ENCODE results near the gene APOA4. TPM values are rescaled to one million over a fixed set of nuclear protein-coding genes. Genes with fewer than 3 reads are reported as not detected.

Gene APOA4
- total RNA-seq, 1 donor from 2014 or later = not detected

DNA sequence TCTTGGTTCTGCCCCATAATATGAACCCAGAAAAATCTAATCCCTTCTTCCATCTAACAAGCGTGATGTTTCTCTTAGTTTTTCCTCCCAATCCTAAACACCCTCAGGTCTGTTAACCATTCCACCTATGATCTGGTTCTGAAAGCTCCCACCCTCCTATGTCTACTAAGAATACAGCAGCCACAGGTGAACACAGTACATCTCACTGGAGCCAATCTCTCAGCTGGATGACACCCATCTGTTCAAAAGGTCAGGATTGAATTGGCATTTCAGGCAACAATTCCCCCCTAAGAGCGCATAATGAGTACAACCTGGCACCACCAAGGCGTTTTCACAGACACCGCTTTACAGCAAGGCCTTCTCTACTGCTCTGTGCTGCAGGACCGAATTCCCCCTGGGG is 33.3 kb upstream of the APOA4 start:
- Mint-ChIP-seq H3K4me1 (no peaks in the 10 kb centered on the region), H3K4me3 (no peak overlapping the region), H3K36me3 (ENCODE audit: low read depth) (peaks cover 27% of the 10 kb centered on the region), H3K27me3 (ENCODE audit: low read depth) (no peaks in the 10 kb centered on the region), H3K9me3 (no peaks in the 10 kb centered on the region), H3K27ac (ENCODE audit: unreplicated experiment) (no peak overlapping the region)
- DNase-seq (ENCODE audit: low read depth, low spot score) = no peak
- TF ChIP-seq, protein P1, sequence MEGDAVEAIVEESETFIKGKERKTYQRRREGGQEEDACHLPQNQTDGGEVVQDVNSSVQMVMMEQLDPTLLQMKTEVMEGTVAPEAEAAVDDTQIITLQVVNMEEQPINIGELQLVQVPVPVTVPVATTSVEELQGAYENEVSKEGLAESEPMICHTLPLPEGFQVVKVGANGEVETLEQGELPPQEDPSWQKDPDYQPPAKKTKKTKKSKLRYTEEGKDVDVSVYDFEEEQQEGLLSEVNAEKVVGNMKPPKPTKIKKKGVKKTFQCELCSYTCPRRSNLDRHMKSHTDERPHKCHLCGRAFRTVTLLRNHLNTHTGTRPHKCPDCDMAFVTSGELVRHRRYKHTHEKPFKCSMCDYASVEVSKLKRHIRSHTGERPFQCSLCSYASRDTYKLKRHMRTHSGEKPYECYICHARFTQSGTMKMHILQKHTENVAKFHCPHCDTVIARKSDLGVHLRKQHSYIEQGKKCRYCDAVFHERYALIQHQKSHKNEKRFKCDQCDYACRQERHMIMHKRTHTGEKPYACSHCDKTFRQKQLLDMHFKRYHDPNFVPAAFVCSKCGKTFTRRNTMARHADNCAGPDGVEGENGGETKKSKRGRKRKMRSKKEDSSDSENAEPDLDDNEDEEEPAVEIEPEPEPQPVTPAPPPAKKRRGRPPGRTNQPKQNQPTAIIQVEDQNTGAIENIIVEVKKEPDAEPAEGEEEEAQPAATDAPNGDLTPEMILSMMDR (conservative IDR thresholded peaks at IDR 0.05) = no peak

DNA sequence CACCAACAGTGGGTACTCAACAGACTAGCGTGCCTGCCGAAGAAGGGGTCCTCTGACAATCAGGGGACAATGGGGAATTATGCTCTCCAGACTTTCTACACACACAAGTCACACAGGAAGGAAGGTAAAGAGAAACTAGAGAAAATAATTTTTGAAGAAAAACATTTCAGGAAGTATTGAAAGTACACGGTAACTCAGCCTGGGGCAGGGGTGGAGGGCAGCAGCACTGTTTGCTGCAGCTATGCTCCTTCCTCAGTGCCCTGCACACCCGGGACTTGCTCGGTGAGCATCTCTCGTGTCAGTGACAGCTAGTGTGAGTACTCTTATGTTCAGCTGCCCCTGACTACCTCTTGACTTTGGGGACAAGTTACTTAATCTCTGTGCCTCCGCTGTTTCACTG is 32.3 kb upstream of the APOA4 start:
- DNase-seq (ENCODE audit: low read depth, low spot score) = no peak
- Mint-ChIP-seq H3K27ac (ENCODE audit: unreplicated experiment) (no peak overlapping the region), H3K27me3 (ENCODE audit: low read depth) (no peaks in the 10 kb centered on the region), H3K9me3 (no peaks in the 10 kb centered on the region), H3K4me1 (no peaks in the 10 kb centered on the region), H3K36me3 (ENCODE audit: low read depth) (peaks cover 23% of the 10 kb centered on the region), H3K4me3 (no peak overlapping the region)
- TF ChIP-seq, protein P1 (conservative IDR thresholded peaks at IDR 0.05) = no peak

DNA sequence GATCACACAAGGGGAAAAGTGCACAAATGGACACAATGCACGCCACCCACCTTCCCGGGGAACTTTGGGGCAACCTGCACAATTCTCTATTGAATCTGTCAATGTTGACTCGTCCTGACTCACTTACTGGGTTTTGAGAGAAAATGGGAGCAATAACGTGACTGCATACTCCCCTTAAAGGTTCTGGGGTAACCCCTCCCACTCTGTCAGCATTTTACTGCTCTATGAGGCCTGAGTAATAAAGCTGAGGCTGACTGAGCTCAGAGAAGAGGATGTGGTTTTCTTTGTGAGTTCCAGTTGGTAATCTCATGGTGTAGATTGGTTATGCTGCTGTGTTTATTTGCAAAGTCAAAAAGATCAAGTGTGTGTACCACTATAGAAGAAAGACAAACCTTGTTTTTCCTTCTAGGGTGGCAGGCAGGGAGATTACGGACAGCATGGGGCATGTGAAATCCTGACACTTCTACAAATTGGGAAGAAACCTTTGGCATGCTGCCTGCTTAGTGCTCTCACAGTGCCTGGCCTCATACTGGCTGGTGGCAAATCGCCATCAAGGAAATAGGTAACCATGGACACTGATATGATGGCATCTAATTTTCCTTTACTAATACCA is 30.5 kb upstream of the APOA4 start:
- no peak overlapping the region for H3K27ac Mint-ChIP-seq (ENCODE audit: unreplicated experiment)
- no peaks in the 10 kb centered on the region for H3K4me1 Mint-ChIP-seq
- DNase-seq (ENCODE audit: low read depth, low spot score) = no peak
- peaks cover 22% of the 10 kb centered on the region for H3K36me3 Mint-ChIP-seq (ENCODE audit: low read depth)
- no peaks in the 10 kb centered on the region for H3K27me3 Mint-ChIP-seq (ENCODE audit: low read depth)
- TF ChIP-seq, protein P1 (conservative IDR thresholded peaks at IDR 0.05) = no peak
- H3K4me3 Mint-ChIP-seq = no peak overlapping the region
- H3K9me3 Mint-ChIP-seq = no peaks in the 10 kb centered on the region

DNA sequence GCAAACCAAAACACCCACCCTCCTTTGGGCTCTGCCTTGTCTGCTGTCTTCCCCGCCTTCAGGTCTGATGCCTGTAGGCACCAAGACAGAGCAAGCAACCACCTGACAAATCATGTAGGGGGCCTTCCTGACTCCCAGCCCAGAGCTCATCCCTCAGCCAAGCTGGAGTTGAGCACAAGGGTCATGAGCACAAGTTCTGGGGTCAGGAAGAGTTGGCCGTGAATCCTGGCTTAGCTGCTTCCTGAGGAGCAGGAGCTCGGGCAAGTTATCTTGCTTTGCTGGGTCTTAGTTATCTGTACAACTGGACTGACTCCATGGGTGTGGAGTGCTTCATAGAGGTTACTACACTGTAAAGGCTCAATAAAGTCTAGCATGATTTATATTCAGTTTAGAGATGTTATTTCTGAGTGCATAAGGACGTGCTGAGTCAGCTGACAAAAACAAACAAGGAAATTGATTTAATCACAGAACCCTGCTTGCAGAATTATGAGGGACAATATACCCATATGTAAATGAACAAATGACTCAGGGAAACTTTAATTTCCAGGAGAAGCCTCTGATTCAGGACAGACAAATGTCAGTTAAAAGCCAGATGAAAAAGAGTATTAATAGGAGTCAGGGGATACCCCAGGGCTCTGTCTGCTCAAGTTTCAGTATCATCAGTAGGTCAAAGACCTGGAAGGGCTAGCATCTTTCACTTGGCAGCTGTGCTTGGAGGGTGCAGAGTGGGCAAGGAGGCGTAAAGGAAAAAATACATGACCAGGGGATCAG is 29.3 kb upstream of the APOA4 start:
- H3K27me3 Mint-ChIP-seq (ENCODE audit: low read depth) = no peaks in the 10 kb centered on the region
- DNase-seq (ENCODE audit: low read depth, low spot score) = no peak
- no peaks in the 10 kb centered on the region for H3K4me1 Mint-ChIP-seq
- H3K9me3 Mint-ChIP-seq = no peaks in the 10 kb centered on the region
- peak overlapping the region; percentile 68 for H3K27ac Mint-ChIP-seq (ENCODE audit: unreplicated experiment)
- TF ChIP-seq, protein P1 (conservative IDR thresholded peaks at IDR 0.05) = no peak
- H3K36me3 Mint-ChIP-seq (ENCODE audit: low read depth) = peaks cover 22% of the 10 kb centered on the region
- no peak overlapping the region for H3K4me3 Mint-ChIP-seq

DNA sequence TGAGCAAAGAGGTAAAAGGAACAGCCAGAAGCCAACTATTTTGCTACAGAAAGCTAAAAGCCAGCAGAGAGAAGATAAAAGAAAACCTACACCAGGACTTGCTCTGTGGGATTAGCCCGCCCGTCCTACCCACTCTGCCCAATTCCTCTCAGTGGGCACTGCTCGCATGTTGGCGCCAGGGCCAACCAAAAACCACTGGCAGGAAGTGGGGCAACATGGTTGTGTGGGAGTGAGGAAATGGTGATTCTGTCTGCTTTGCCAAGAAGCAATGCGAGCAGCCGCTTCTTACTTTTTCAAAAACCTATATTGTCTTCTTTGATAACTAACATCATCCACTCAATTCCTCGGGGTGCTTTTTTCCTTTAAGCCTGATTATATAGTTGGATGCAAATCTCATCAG is 28.5 kb upstream of the APOA4 start:
- no peak overlapping the region for H3K4me3 Mint-ChIP-seq
- TF ChIP-seq, protein P1 (conservative IDR thresholded peaks at IDR 0.05) = no peak
- DNase-seq (ENCODE audit: low read depth, low spot score) = no peak
- no peak overlapping the region for H3K27ac Mint-ChIP-seq (ENCODE audit: unreplicated experiment)
- H3K27me3 Mint-ChIP-seq (ENCODE audit: low read depth) = no peaks in the 10 kb centered on the region
- no peaks in the 10 kb centered on the region for H3K9me3 Mint-ChIP-seq
- H3K36me3 Mint-ChIP-seq (ENCODE audit: low read depth) = peaks cover 22% of the 10 kb centered on the region
- no peaks in the 10 kb centered on the region for H3K4me1 Mint-ChIP-seq
